Activated CD8-positive, alpha-beta memory T cell treated with anti-CD3 and anti-CD28 coated beads, Interleukin-2, amount 10 ng/mL, durations not matched to agents 7 days and 5 days (primary cell): ENCODE results near the gene SDC4. TPM values are rescaled to one million over a fixed set of nuclear protein-coding genes. Genes with fewer than 3 reads are reported as not detected.
A peak's percentile ranks its signal among the peaks of the same experiment; 100 is the strongest.

Experiments used
- ATAC-seq: fragments of 150-1000 bp; cut with Tn5 transposase; one replicate; pipeline ENCODE4 v1.10.0; 2021; ENCODE audit warnings: moderate library complexity
- CTCF ChIA-PET: fragments of 350-600 bp; sonication (Branson Sonifier 250); formaldehyde crosslinking; loops from one replicate; lab custom pipeline; 2021; ENCODE audit warnings: antibody characterized with exemption; lab: Charles Lee
- DNase-seq: peaks from one replicate; pipeline ENCODE4 v3.0.0-alpha.2; 2020
- H3K27ac Mint-ChIP-seq: one replicate; pipeline ENCODE4 v1.8.0; 2021; ENCODE audit warnings: mild to moderate bottlenecking, mixed read lengths
- H3K27me3 Mint-ChIP-seq: one replicate; pipeline ENCODE4 v1.8.0; 2021; ENCODE audit warnings: mixed read lengths
- H3K36me3 Mint-ChIP-seq: one replicate; pipeline ENCODE4 v1.8.0; 2021; ENCODE audit warnings: mild to moderate bottlenecking, mixed read lengths
- H3K4me1 Mint-ChIP-seq: one replicate; pipeline ENCODE4 v1.8.0; 2021; ENCODE audit warnings: mixed read lengths
- H3K4me3 Mint-ChIP-seq: one replicate; pipeline ENCODE4 v1.8.0; 2021; ENCODE audit warnings: mild to moderate bottlenecking, moderate library complexity, mixed read lengths
- H3K9me3 Mint-ChIP-seq: one replicate; pipeline ENCODE4 v1.8.0; 2022; ENCODE audit warnings: low read depth, mixed read lengths
- total RNA-seq, 2 experiments: library from RNA; stranded (reverse); gene quantifications; one replicate each; pipeline ENCODE4 v1.2.3, GENCODE V29; 2021

The SDC4 gene
- total RNA-seq, 2 experiments from 2014 or later = 15.0 to 50.7 TPM

DNA sequence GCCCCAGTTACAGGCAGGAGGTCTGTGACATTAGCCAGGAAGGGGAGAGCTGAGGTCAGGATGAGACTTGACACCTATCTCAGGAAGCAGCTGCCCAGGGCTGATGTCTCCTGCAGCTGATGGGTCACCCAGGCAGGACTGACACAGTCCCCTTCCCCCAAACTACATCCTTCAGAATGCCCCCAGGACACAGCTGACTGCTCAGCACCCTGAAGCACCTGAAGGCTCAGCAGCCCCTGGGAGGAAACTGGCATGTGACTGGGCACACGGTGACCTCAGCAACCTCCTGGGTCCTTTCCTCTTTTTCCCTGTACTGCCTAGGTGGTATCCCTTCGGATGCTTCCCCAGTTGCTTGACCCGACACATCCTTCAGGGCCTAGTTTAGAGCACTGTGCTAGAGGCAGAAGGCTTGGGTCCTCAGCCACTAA lies 1.9 kb downstream of the SDC4 start:
- ATAC-seq (no peak), DNase-seq (no peak)
- no peak overlapping the region for H3K27ac Mint-ChIP-seq
- H3K9me3 Mint-ChIP-seq = no peaks in the 10 kb centered on the region
- no peaks in the 10 kb centered on the region for H3K36me3 Mint-ChIP-seq
- H3K4me1 Mint-ChIP-seq = peaks cover 45% of the 10 kb centered on the region
- peak overlapping the region; percentile 77 for H3K4me3 Mint-ChIP-seq
- CTCF ChIA-PET = interaction anchor here (1.1 to 4.3 kb wide), 11 partner anchors 10 to 91 kb away, joined by 3 to 39 read pairs (median 6); partner anchors contain the start of gene SYS1
- H3K27me3 Mint-ChIP-seq = no peaks in the 10 kb centered on the region

DNA sequence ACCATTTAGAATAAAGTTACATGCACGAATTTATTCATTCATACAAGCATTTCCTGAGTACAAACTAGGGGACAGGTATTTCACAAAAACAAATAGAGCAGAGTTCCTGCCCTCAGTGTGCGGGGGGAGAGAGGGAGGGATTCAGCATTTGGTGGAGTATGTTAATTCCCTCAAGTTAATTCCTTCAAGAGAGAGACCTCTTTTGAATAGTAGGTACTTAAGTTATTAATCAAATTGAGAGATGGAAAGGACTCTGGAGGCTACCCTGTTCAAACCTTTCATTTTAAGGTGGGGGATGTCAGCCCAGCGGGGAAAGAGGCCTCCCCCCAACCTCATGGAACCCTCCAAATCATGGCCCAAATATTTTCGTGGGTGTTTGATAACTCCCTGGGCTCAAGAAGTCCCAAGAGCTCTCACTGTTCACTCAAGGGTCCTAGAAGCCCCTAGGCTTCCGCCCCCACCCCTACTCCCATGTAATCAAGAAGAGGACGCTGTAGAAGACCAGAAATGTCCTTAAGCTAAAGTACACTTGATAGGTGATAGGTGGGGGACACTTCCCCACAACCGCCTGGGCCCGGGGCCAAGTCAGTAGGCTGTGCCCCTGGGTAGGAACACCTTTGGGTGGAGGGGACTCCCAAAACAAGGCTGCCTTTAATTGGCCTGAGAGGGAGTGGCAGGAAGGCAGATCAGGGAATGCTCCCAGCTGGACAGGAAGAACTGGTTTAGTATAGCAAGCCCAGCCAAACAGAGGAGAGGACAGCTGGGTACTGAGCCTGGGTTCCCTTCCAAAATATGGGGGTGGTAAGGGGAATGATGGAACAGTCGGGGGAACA lies 2.9 kb downstream of the SDC4 start:
- H3K4me3 Mint-ChIP-seq = no peak overlapping the region
- no peak for DNase-seq
- CTCF ChIA-PET = interaction anchor here (1.1 to 4.3 kb wide), 7 partner anchors 18 to 92 kb away, joined by 3 to 33 read pairs (median 5); partner anchors contain the start of gene SYS1
- no peaks in the 10 kb centered on the region for H3K9me3 Mint-ChIP-seq
- no peak for ATAC-seq
- peaks cover 45% of the 10 kb centered on the region for H3K4me1 Mint-ChIP-seq
- H3K36me3 Mint-ChIP-seq = no peaks in the 10 kb centered on the region
- no peak overlapping the region for H3K27ac Mint-ChIP-seq
- H3K27me3 Mint-ChIP-seq = no peaks in the 10 kb centered on the region

DNA sequence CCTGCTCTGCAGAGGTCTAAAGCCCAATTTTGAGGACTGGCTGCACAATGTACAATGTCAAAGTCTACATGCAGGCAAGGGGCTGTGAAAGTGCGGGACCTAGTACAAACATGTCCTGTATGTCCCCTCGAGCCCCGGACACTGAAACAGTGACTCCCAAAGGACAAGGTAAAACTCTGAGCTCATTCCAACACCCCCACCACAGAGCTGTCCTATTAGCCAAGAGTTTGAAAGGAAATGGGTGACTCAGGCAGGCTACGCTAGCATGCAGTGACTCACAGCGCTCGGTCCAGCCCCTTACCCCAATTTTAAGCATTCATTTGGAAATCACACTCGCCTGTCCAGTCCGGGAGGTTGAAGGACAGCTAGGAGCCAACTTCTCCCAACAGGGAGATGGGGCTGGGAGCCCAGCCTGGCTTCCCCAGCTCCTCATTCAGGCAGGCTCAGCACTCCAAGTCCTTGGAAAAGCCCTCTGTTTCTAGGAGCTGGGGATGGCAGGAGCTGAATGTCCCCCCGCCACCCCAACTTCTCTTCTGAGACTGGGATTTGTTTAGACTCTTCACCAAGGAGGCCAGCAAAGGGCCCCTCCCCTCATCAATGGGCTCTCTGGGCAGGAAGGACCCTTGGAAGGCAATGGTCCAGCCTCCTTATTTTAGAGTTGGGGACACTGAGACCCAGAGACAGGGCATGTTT lies 3.9 kb downstream of the SDC4 start:
- Mint-ChIP-seq H3K27ac (no peak overlapping the region), H3K9me3 (no peaks in the 10 kb centered on the region), H3K36me3 (no peaks in the 10 kb centered on the region), H3K27me3 (no peaks in the 10 kb centered on the region), H3K4me3 (no peak overlapping the region), H3K4me1 (peaks cover 46% of the 10 kb centered on the region)
- ATAC-seq (no peak), DNase-seq (no peak)
- CTCF ChIA-PET = interaction anchor here (0.7 to 1.3 kb wide), 9 partner anchors 9 to 107 kb away, joined by 3 to 5 read pairs (median 4); partner anchors contain the start of gene SYS1

DNA sequence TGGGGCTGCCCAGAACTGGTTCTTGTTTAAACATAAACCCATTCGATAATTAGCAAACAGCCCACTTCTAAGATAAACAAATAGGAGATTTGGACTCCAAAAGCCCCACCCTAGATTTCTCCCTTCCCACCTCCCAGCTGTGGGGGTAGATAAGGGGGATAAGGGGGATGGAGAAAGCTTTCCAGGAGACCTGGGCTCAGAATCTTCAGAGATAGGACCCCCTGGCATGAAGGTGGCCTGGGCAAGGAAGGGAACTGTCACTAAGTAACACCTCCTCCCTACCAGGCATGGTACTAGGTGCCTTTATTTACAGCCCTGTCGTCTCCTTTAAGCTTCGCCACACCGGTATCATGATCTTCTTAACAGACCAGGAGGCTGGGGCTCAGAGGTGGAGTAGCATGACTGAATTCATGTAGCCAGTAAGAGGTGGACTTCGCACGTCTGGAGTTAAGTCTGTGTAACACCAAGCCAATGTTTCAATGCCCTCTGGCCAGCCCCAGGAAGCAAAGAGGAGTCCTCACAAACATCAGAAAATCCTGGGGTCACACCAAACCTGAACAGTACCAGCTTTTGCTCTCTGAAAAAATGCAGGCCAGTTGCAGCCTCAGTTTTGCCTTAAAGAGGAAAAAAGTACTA lies 4.6 kb downstream of the SDC4 start:
- Mint-ChIP-seq H3K27ac (no peak overlapping the region), H3K27me3 (no peaks in the 10 kb centered on the region), H3K4me3 (no peak overlapping the region), H3K9me3 (no peaks in the 10 kb centered on the region), H3K36me3 (no peaks in the 10 kb centered on the region), H3K4me1 (peaks cover 48% of the 10 kb centered on the region)
- CTCF ChIA-PET = interaction anchor here (0.7 to 1.3 kb wide), 8 partner anchors 8 to 108 kb away, joined by 3 to 5 read pairs (median 4); partner anchors contain the start of gene SYS1
- ATAC-seq (no peak), DNase-seq (no peak)

DNA sequence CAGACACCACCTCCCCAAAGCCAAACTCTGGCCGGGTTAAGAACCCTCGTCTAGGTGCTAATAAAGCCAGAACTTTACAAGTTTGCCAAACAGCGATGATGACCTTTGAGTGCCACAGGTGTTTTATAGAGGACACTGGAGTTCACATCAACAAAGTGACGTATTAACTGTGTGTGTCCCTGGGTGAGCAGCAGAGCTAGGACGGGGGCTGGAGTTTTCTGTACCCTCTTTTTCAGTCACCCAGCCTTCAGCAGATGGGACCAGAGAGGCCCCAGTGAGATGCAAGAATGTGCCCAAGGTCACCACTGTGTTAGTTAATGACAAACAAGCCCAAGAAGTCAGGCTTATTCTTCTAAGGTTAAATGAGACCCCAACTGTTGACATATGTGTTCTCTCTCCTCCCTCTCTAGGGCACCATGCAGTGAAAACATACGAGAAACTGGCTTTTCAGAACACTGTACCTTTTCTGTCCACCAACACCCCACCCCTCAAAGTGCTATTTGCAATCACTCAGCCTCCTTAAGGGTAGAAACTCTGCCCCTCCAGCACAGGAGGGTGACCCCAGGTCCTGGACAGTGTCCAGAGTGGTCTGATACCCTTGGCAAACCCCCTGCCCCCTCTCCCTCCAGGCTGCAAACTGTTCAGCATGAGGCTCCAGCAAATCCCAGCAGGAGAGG lies 5.2 kb downstream of the SDC4 start:
- ATAC-seq (no peak), DNase-seq (no peak)
- Mint-ChIP-seq H3K4me1 (peaks cover 45% of the 10 kb centered on the region), H3K9me3 (no peaks in the 10 kb centered on the region), H3K36me3 (no peaks in the 10 kb centered on the region), H3K4me3 (no peak overlapping the region), H3K27me3 (no peaks in the 10 kb centered on the region), H3K27ac (no peak overlapping the region)
- CTCF ChIA-PET = interaction anchor here (0.9 to 1.0 kb wide), 4 partner anchors 8 to 109 kb away, joined by 3 read pairs; partner anchors contain the start of gene SYS1

DNA sequence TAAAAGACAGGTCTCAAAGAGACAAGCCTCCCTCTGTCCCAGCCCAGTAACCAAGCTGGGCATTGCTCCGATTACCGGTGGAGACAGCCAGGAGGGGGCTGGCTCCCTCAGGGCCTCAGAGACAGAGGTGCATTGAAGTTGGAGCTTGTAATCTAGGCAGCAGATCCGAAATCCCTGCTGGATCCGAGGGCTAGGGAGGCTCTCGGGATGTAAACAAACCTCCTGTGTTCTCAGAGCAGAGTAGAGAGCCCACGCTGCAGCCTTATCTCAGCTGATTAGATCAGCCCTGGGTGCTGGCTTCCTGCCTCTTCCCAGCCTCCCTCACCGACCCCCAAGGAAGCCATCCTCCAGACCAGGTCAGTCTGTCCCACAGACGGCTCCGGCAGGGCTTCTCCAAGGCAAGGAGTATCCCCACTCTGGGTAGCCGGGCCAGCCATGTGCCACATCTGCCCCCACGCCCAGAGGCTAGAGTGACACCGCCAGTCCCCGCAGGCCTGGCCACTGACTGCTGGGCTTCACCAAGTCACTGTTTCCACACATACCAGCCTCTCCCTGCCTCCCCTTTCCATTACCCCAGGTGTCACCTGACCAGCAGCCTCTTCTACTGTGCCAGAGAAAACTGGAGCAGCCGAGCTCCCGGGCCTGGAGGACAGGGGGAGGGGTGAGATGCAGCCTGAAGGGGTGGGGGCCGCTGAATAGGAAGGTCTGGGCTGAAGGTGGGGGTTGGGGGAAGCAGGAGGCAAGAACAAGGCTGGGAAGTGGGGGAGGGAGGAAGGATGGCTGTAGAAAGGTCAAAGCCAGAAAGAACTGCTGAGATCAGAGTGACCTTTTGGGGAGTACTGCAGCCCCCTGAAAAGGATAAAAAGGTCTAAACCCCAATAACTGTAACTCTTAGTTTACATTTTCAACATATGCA lies 6.0 kb downstream of the SDC4 start:
- no peak overlapping the region for H3K4me3 Mint-ChIP-seq
- DNase-seq (no peak), ATAC-seq (no peak)
- H3K27me3 Mint-ChIP-seq = no peaks in the 10 kb centered on the region
- no peak overlapping the region for H3K27ac Mint-ChIP-seq
- H3K9me3 Mint-ChIP-seq = no peaks in the 10 kb centered on the region
- H3K36me3 Mint-ChIP-seq = no peaks in the 10 kb centered on the region
- H3K4me1 Mint-ChIP-seq = peaks cover 38% of the 10 kb centered on the region
- CTCF ChIA-PET = interaction anchor here (1.0 to 1.6 kb wide), 3 partner anchors 20 to 107 kb away, joined by 3 read pairs; partner anchors contain the start of gene SYS1

DNA sequence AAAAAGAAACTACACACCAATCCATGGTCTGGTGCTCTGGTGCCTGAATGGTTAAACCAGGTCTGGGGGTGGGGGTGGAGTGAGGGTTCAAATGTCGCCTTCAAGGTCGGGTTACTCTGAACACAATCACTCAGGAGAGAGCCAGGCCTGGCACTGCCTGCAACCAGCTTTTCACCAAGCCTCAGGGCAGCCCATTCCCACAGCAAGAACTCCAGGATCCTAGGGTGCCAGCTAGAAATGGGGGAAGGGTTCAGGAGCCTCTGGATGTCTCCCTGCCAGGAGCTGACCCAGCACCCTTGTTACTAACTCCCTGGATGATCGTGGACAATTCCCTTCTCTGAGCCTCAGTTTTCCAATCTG lies 6.7 kb downstream of the SDC4 start:
- CTCF ChIA-PET = interaction anchor here (0.7 to 1.6 kb wide), 3 partner anchors 18 to 108 kb away, joined by 3 read pairs; no protein-coding TSS in a partner anchor
- DNase-seq = no peak
- no peaks in the 10 kb centered on the region for H3K36me3 Mint-ChIP-seq
- H3K9me3 Mint-ChIP-seq = no peaks in the 10 kb centered on the region
- no peaks in the 10 kb centered on the region for H3K27me3 Mint-ChIP-seq
- ATAC-seq = no peak
- no peak overlapping the region for H3K4me3 Mint-ChIP-seq
- no peak overlapping the region for H3K27ac Mint-ChIP-seq
- peaks cover 31% of the 10 kb centered on the region for H3K4me1 Mint-ChIP-seq

DNA sequence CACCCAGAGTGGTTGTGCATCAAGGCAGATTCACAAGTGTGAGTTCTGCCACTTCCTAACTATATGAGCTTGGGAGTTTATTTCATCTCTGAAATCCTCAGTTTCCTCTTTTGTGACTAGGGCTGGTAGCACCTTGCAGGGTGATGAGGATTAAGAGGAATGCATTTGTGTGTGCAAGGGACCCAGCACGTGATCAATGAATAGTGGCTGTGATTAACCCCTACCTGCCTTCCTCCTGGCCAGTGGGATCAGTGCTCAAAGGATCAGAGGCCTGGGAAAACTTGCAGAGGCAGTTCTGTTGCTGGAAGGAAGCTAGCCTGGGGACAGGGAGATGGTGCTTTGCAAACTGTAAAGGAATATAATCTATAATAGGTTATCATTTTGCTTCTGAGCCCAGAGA lies 7.3 kb downstream of the SDC4 start:
- Mint-ChIP-seq H3K27ac (no peak overlapping the region), H3K27me3 (no peaks in the 10 kb centered on the region), H3K4me1 (peaks cover 25% of the 10 kb centered on the region), H3K36me3 (no peaks in the 10 kb centered on the region), H3K9me3 (no peaks in the 10 kb centered on the region), H3K4me3 (no peak overlapping the region)
- CTCF ChIA-PET = interaction anchor here (0.7 to 1.6 kb wide), 3 partner anchors 17 to 108 kb away, joined by 3 read pairs; no protein-coding TSS in a partner anchor
- no peak for ATAC-seq
- no peak for DNase-seq

DNA sequence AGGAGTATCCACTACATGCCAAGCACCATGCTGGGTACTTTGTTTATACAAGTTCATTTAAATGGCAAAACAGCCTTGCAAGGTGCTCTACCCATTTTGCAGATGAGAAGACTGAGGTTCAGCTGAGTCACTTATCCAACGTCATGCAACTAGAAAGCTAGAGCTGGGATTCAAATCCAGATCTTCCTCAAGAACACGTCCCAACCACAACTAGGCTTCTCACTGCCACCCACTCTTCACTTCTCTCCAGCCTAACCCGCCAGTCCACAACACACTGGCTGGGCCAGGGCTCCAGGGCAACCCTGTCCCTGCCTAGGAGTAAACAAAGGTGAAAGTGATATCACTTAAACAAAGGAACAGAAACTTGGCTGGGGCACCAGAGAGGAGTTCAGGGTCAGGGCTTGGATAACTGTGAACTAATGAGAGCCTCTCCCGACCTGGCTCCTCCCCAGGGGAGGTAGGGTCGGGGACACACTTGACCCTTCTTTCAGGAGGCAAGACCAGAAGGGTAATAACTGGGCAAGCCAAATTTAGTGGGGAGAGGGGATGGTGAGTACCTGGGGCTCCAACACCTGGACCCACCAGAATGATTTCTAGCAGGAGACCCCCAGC lies 7.9 kb downstream of the SDC4 start:
- Mint-ChIP-seq H3K9me3 (no peaks in the 10 kb centered on the region), H3K36me3 (no peaks in the 10 kb centered on the region), H3K27me3 (no peaks in the 10 kb centered on the region), H3K27ac (no peak overlapping the region), H3K4me1 (peaks cover 21% of the 10 kb centered on the region), H3K4me3 (no peak overlapping the region)
- CTCF ChIA-PET = interaction anchor here (1.1 to 1.2 kb wide), 2 partner anchors 16 to 33 kb away, joined by 3 to 5 read pairs; no protein-coding TSS in a partner anchor
- no peak for DNase-seq
- ATAC-seq = no peak

DNA sequence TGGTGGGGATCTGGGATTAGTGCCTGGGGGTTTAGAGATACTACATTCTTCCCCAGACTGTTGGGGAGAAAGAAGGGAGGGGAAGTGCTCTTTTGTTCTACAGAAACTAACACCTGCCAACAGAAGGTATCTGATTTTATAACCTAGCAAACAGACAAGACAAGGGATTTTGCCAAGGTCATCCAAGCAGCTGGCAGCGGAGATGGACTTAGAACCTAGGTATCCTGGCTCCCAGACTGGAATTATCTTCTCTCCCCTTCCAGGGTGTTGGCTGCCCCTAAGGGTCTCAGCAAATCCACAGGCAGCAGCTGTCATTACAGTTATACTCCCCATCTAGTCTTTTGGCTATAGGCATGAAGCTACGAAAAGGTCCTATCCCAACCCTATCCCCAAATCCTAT lies 8.4 kb downstream of the SDC4 start:
- ATAC-seq (no peak), DNase-seq (no peak)
- H3K4me3 Mint-ChIP-seq = no peak overlapping the region
- H3K4me1 Mint-ChIP-seq = peaks cover 16% of the 10 kb centered on the region
- no peak overlapping the region for H3K27ac Mint-ChIP-seq
- no peaks in the 10 kb centered on the region for H3K27me3 Mint-ChIP-seq
- no peaks in the 10 kb centered on the region for H3K36me3 Mint-ChIP-seq
- CTCF ChIA-PET = interaction anchor here (1.1 kb wide), 2 partner anchors 34 to 46 kb away, joined by 3 to 5 read pairs; no protein-coding TSS in a partner anchor
- no peaks in the 10 kb centered on the region for H3K9me3 Mint-ChIP-seq

DNA sequence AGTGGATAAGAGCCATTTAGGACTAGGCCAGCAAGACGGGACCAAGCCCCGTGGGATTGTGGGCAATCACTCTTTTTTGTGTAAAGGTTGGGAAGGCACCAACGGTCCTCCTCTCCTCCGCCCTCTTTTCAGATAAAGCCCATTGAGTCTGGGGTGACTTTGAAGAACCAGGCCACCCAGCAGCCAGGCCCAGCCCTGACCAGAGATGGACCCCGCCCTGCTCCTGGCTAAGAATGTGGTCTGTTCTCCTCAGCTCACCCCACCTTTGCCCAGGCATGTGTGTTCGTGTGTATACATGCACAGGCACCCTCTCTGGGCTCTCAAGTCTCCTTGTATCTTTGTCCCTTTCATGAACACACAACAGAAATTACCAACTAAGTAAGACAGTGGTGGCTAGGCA lies 9.1 kb downstream of the SDC4 start:
- Mint-ChIP-seq H3K27me3 (no peaks in the 10 kb centered on the region), H3K9me3 (no peaks in the 10 kb centered on the region), H3K4me1 (peaks cover 12% of the 10 kb centered on the region), H3K36me3 (no peaks in the 10 kb centered on the region), H3K27ac (no peak overlapping the region), H3K4me3 (no peak overlapping the region)
- CTCF ChIA-PET = interaction anchor here (1.1 kb wide), 2 partner anchors 35 to 45 kb away, joined by 3 to 5 read pairs; no protein-coding TSS in a partner anchor
- DNase-seq (no peak), ATAC-seq (no peak)
